Keratinocyte (primary cell): ENCODE results near the gene PCDHGB3. TPM values are rescaled to one million over a fixed set of nuclear protein-coding genes. Genes with fewer than 3 reads are reported as not detected.

ENCODE experiments used
- DNase-seq: peaks from one replicate; pipeline ENCODE4 v3.0.0-alpha.2; 2011; ENCODE audit warnings: low read depth, missing footprints, low spot score
- FAIRE-seq: peaks from 2 replicates; lab custom pipeline; 2011; peaks lifted over from hg19 to GRCh38; lab: Jason Lieb, UNC
- H2AFZ ChIP-seq: 2 replicates; pipeline ENCODE4 v1.6.0; 2012; ENCODE audit warnings: low read length, control low read depth, inconsistent platforms; ENCODE audit not compliant: control insufficient read depth
- H3K27ac ChIP-seq: 2 replicates; pipeline ENCODE4 v1.5.1; 2011; ENCODE audit warnings: low read length; ENCODE audit not compliant: control insufficient read depth, insufficient read depth
- H3K27me3 ChIP-seq: 3 replicates; pipeline ENCODE4 v1.6.0; 2011; ENCODE audit warnings: low read length; ENCODE audit not compliant: control insufficient read depth, insufficient read depth; ENCODE audit errors: extremely low read depth
- H3K36me3 ChIP-seq, 2 experiments: 2 replicates in 1 of 2; 3 replicates in 1 of 2; pipeline ENCODE4 v1.5.1; 2011; ENCODE audit warnings: low read length in 2 of 2, mild to moderate bottlenecking in 1 of 2; ENCODE audit not compliant: control insufficient read depth in 2 of 2, insufficient read depth in 2 of 2; ENCODE audit errors: extremely low read depth in 1 of 2
- H3K4me1 ChIP-seq: 3 replicates; pipeline ENCODE4 v1.5.1; 2011; ENCODE audit warnings: low read length; ENCODE audit not compliant: control insufficient read depth, insufficient read depth; ENCODE audit errors: extremely low read depth
- H3K4me2 ChIP-seq: 3 replicates; pipeline ENCODE4 v1.6.0; 2011; ENCODE audit warnings: low read depth, low read length; ENCODE audit not compliant: control insufficient read depth, insufficient read depth; ENCODE audit errors: extremely low read depth
- H3K4me3 ChIP-seq, 3 experiments: fragments of 200-600 bp in 1 of 3; sonication (generic) in 1 of 3; 2 replicates in 2 of 3; 3 replicates in 1 of 3; pipeline ENCODE4 v1.5.1; 2011 to 2016; ENCODE audit warnings: low read length in 3 of 3, mild to moderate bottlenecking in 3 of 3, control low read depth in 2 of 3, inconsistent platforms in 1 of 3, low read depth in 1 of 3, mixed read lengths in 1 of 3, mixed run types in 1 of 3, moderate library complexity in 1 of 3; ENCODE audit not compliant: control insufficient read depth in 2 of 3, insufficient read depth in 2 of 3; ENCODE audit errors: extremely low read depth in 1 of 3
- H3K79me2 ChIP-seq: 2 replicates; pipeline ENCODE4 v1.6.0; 2012; ENCODE audit warnings: low read length; ENCODE audit not compliant: control insufficient read depth, insufficient read depth
- H3K9ac ChIP-seq: 3 replicates; pipeline ENCODE4 v1.6.0; 2011; ENCODE audit warnings: low read length; ENCODE audit not compliant: control insufficient read depth, insufficient read depth; ENCODE audit errors: extremely low read depth
- H3K9me1 ChIP-seq: 3 replicates; pipeline ENCODE4 v1.6.0; 2011; ENCODE audit warnings: low read length; ENCODE audit not compliant: control insufficient read depth, insufficient read depth; ENCODE audit errors: extremely low read depth
- H3K9me3 ChIP-seq: 2 replicates; pipeline ENCODE4 v1.5.1; 2012; ENCODE audit warnings: low read depth, low read length; ENCODE audit not compliant: control insufficient read depth
- H4K20me1 ChIP-seq: 3 replicates; pipeline ENCODE4 v1.6.0; 2011; ENCODE audit warnings: low read length; ENCODE audit not compliant: control insufficient read depth, insufficient read depth; ENCODE audit errors: extremely low read depth
- EZH2 ChIP-seq: IDR thresholded peaks from one replicate; pipeline ENCODE4 v1.6.1; 2012; ENCODE audit warnings: inconsistent platforms, mild to moderate bottlenecking, low read length, moderate library complexity
- dilution Hi-C: fragments of 300-500 bp; cut with MboI; formaldehyde crosslinking; loops from one replicate; pipeline ENCODE4 v1.7.0; 2020; ENCODE audit warnings: low sequenced_read_pairs; ENCODE audit not compliant: extremely low pct_ligation_motif_present
- polyA plus RNA-seq, 5 experiments: library from polyadenylated mRNA; depleted of rRNA in 3 of 5; stranded (reverse) in 3 of 5; stranded (forward) in 1 of 5; unstranded in 1 of 5; fragments of >200 nt; gene quantifications; 1 replicate in 1 of 5; 2 replicates in 3 of 5; 3 replicates in 1 of 5; pipeline versions ENCODE4 v1.2.1 to v1.2.3, GENCODE V29; 2011 to 2012; ENCODE audit warnings: missing spikeins in 2 of 5, low read depth in 1 of 5, low replicate concordance in 1 of 5
- TF ChIP-seq, protein P1 (sequence below), 3 experiments: IDR thresholded peaks in 1 of 3; conservative IDR thresholded peaks in 1 of 3; optimal IDR thresholded peaks in 1 of 3; 2 replicates in 2 of 3; 3 replicates in 1 of 3; pipeline versions ENCODE3 to v1.5.1; 2011; ENCODE audit warnings: low read length in 3 of 3, mild to moderate bottlenecking in 3 of 3, moderate library complexity in 2 of 3, control low read depth in 1 of 3, inconsistent platforms in 1 of 3; ENCODE audit not compliant: insufficient read depth in 2 of 3; ENCODE audit errors: extremely low read depth in 1 of 3

The PCDHGB3 gene
- polyA plus RNA-seq, 1 donor (not counting 4 experiments of a cell fraction or from before 2014, with no cell fraction given), result 0.18 TPM

GRCh38 chr5:141362719-141363118 is 7.3 kb upstream of the PCDHGB3 start:
- Histone ChIP-seq H4K20me1 (no peaks in the 10 kb centered on the region), H3K27me3 (peaks cover 40% of the 10 kb centered on the region), H3K4me3 (no peak overlapping the region), H2AFZ (no peak overlapping the region), H3K4me1 (no peaks in the 10 kb centered on the region), H3K9me3 (peaks cover 24% of the 10 kb centered on the region), H3K9me1 (no peaks in the 10 kb centered on the region), H3K27ac (no peak overlapping the region), H3K4me2 (no peak overlapping the region), H3K79me2 (no peaks in the 10 kb centered on the region), H3K36me3 (no peaks in the 10 kb centered on the region), H3K9ac (no peak overlapping the region)
- FAIRE-seq, result no peak
- dilution Hi-C loops, result no loop called here
- no peak for DNase-seq
- TF ChIP-seq, protein P1, sequence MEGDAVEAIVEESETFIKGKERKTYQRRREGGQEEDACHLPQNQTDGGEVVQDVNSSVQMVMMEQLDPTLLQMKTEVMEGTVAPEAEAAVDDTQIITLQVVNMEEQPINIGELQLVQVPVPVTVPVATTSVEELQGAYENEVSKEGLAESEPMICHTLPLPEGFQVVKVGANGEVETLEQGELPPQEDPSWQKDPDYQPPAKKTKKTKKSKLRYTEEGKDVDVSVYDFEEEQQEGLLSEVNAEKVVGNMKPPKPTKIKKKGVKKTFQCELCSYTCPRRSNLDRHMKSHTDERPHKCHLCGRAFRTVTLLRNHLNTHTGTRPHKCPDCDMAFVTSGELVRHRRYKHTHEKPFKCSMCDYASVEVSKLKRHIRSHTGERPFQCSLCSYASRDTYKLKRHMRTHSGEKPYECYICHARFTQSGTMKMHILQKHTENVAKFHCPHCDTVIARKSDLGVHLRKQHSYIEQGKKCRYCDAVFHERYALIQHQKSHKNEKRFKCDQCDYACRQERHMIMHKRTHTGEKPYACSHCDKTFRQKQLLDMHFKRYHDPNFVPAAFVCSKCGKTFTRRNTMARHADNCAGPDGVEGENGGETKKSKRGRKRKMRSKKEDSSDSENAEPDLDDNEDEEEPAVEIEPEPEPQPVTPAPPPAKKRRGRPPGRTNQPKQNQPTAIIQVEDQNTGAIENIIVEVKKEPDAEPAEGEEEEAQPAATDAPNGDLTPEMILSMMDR (optimal IDR thresholded peaks at IDR 0.05 in 1 of 3, IDR thresholded peaks at IDR 0.05 in 1 of 3, conservative IDR thresholded peaks at IDR 0.05 in 1 of 3; ENCODE audit: extremely low read depth in 1 of 3, insufficient read depth in 2 of 3, low read length in 3 of 3), result no peak
- no peak for TF ChIP-seq EZH2

DNA sequence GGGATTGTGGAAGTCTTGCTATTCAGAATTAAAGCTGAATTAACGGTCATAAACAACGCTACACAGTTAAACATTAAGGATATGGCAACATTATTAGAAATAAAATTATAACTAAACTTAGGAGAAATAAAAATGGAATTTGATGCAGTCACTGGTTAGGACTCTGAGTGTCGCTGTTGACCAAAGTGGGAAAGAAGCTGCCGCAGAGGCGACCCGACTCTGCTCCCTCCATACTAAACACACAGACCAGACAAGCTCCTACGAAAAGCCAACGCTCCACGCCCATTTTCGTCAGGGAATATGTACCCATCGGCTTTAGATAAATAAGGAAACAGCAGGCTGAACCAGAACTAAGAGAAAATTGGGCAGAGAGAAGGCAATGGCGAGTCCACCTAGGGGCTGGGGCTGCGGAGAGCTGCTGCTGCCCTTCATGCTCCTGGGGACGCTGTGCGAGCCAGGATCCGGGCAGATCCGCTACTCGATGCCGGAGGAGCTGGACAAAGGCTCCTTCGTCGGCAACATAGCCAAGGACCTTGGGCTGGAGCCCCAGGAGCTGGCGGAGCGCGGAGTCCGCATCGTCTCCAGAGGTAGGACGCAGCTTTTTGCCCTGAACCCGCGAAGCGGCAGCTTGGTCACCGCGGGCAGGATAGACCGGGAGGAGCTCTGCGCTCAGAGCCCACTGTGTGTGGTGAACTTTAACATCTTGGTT is 5.9 kb upstream of the PCDHGB3 start, which contains the start of gene PCDHGA5:
PCDHGA5 (plus strand) TSS at position 211 of the 709 bp plus-strand sequence; CDS start at position 380, 169 bp downstream.
- Histone ChIP-seq H3K79me2 (no peaks in the 10 kb centered on the region), H2AFZ (no peak within 1 kb of the TSS), H3K27me3 (peaks cover 40% of the 10 kb centered on the region), H3K27ac (no peak within 1 kb of the TSS), H3K9me3 (peaks cover 24% of the 10 kb centered on the region), H3K9me1 (no peaks in the 10 kb centered on the region), H3K9ac (no peak within 1 kb of the TSS), H3K36me3 (no peaks in the 10 kb centered on the region), H3K4me3 (no peak within 1 kb of the TSS), H4K20me1 (no peaks in the 10 kb centered on the region), H3K4me1 (no peaks in the 10 kb centered on the region), H3K4me2 (no peak within 1 kb of the TSS)
- dilution Hi-C loops, result no loop called here
- TF ChIP-seq, protein P1 (optimal IDR thresholded peaks at IDR 0.05 in 1 of 3, IDR thresholded peaks at IDR 0.05 in 1 of 3, conservative IDR thresholded peaks at IDR 0.05 in 1 of 3; ENCODE audit: extremely low read depth in 1 of 3, insufficient read depth in 2 of 3, low read length in 3 of 3), result no peak
- no peak for TF ChIP-seq EZH2
- FAIRE-seq, result no peak
- DNase-seq, result no peak
